HEK293T (cell line): ENCODE results near the gene ZC3H6.

Experiments used
- FOXK2 ChIP-seq: fragments of 450-650 bp; IDR thresholded peaks from 2 replicates; pipeline ENCODE4 v1.6.1; 2016; ENCODE audit warnings: mild to moderate bottlenecking
- FOXM1 ChIP-seq: fragments of 450-650 bp; IDR thresholded peaks from 2 replicates; pipeline ENCODE4 v1.6.1; 2017; ENCODE audit warnings: mild to moderate bottlenecking, borderline replicate concordance
- LEF1 ChIP-seq: fragments of 450-650 bp; IDR thresholded peaks from 2 replicates; pipeline ENCODE4 v1.6.1; 2017; ENCODE audit warnings: mild to moderate bottlenecking, borderline replicate concordance
- TARDBP ChIP-seq: fragments of 450-650 bp; IDR thresholded peaks from 2 replicates; pipeline ENCODE4 v1.6.1; 2016

- TF ChIP-seq FOXM1, result no peak
- TF ChIP-seq FOXK2, result no peak
- TF ChIP-seq TARDBP, result no peak
- no peak for TF ChIP-seq LEF1
Observed at GRCh38 chr2:112301973-112302372, 26.6 kb downstream of the ZC3H6 start.
